Measurements from ENCODE around the gene FHIT.

FHIT gene

DNA sequence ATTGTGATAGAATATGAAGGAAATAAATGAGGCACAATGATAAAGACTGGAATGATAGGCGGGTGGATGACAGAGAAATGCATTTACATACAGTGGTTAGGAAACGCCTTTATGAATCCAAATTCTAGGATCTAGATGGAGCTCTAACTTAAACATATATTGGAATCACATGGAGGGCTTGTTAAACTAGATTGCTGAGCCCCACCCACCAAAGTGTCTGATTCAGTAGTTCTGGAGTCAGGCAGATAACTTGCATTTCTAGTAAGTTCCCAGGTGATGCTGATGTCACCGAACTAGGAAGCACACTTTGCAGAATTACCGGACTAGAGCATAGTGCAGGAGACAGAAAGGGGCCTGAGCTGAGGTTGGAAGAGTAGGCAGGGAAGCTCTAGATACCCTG lies 837.2 kb downstream of the FHIT start:
- in situ Hi-C loops (cut with HindIII; ENCODE audit: low sequenced_read_pairs) = no loop called here
- TF ChIP-seq CTCF (IDR thresholded peaks at IDR 0.05; ENCODE audit: low read depth, low read length, missing control alignments) = no peak
- DNase-seq (ENCODE audit: low read depth) = no peak

GRCh38 chr3:60413551-60413950 lies 837.7 kb downstream of the FHIT start:
- in situ Hi-C loops (cut with HindIII; ENCODE audit: low sequenced_read_pairs) = no loop called here
- no peak overlapping the region for H3K4me3 ChIP-seq (ENCODE audit: low read depth, low read length)
- DNase-seq (ENCODE audit: low read depth) = no peak
- TF ChIP-seq CTCF (IDR thresholded peaks at IDR 0.05; ENCODE audit: low read depth, low read length, missing control alignments) = no peak

More for the DNA sequence above, 837.2 kb downstream of the FHIT start:
- H3K4me3 ChIP-seq (ENCODE audit: low read depth, low read length) = no peak overlapping the region

DNA sequence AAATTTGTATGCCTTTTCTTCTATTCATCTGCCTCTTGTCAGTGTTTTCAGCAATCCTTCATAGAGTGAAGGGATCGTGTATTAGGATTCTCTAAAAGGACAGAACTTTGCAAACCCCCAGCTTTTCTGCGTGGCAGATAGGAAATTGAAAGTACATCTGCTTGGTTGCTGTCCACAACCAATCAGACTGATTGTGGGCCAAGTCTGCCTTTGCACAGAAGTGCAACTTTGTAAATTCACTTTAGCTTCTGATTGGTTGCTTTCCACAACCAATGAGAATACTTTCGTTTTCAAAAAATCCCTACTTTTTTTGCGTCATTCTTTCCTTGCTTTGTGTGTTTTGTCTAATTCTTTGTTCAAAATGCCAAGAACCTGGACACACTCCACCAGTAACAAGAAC lies 847.4 kb downstream of the FHIT start:
- no peak overlapping the region for H3K4me3 ChIP-seq (ENCODE audit: low read depth, low read length)
- DNase-seq (ENCODE audit: low read depth) = no peak
- TF ChIP-seq CTCF (IDR thresholded peaks at IDR 0.05; ENCODE audit: low read depth, low read length, missing control alignments) = no peak
- in situ Hi-C loops (cut with HindIII; ENCODE audit: low sequenced_read_pairs) = no loop called here

DNA sequence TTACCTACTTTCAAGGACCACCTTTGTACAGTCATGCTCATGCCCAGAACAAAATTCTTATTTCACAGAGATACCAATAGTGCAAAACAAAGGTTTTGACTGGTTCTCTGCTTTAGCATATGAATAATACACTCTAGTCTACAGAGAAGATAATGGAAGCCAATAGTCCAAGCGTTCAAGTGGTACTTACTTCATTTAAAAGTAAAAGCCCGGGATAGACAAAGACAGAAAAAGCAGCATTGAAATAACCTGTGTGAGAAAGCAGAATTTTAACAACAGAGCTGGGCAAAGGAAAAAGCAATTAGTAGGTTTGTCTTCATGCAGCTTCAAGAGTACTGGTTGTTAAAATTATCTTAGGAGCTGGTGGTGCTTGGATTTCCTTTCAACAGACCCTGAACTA lies 848.3 kb downstream of the FHIT start:
- no peak for TF ChIP-seq CTCF (IDR thresholded peaks at IDR 0.05; ENCODE audit: low read depth, low read length, missing control alignments)
- no peak for DNase-seq (ENCODE audit: low read depth)
- in situ Hi-C loops (cut with HindIII; ENCODE audit: low sequenced_read_pairs) = no loop called here
- no peak overlapping the region for H3K4me3 ChIP-seq (ENCODE audit: low read depth, low read length)

- no peak for TF ChIP-seq CTCF (IDR thresholded peaks at IDR 0.05; ENCODE audit: low read depth, low read length, missing control alignments)
- in situ Hi-C loops (cut with HindIII; ENCODE audit: low sequenced_read_pairs) = no loop called here
- no peak for DNase-seq (ENCODE audit: low read depth)
- H3K4me3 ChIP-seq (ENCODE audit: low read depth, low read length) = no peak overlapping the region
Measured at GRCh38 chr3:60399861-60400845, 851.1 kb downstream of the FHIT start.

- DNase-seq (ENCODE audit: low read depth) = no peak
- H3K4me3 ChIP-seq (ENCODE audit: low read depth, low read length) = no peak overlapping the region
- in situ Hi-C loops (cut with HindIII; ENCODE audit: low sequenced_read_pairs) = no loop called here
- no peak for TF ChIP-seq CTCF (IDR thresholded peaks at IDR 0.05; ENCODE audit: low read depth, low read length, missing control alignments)
Measured at GRCh38 chr3:60399292-60399691, 852.0 kb downstream of the FHIT start.

All from astrocyte of the cerebellum (primary cell).